Measurements from ENCODE around the gene CCNB3. TPM values are rescaled to one million over a fixed set of nuclear protein-coding genes. Genes with fewer than 3 reads are reported as not detected.

CCNB3 gene
- polyA plus RNA-seq, 1 donor from 2014 or later: 0.42 TPM

DNA sequence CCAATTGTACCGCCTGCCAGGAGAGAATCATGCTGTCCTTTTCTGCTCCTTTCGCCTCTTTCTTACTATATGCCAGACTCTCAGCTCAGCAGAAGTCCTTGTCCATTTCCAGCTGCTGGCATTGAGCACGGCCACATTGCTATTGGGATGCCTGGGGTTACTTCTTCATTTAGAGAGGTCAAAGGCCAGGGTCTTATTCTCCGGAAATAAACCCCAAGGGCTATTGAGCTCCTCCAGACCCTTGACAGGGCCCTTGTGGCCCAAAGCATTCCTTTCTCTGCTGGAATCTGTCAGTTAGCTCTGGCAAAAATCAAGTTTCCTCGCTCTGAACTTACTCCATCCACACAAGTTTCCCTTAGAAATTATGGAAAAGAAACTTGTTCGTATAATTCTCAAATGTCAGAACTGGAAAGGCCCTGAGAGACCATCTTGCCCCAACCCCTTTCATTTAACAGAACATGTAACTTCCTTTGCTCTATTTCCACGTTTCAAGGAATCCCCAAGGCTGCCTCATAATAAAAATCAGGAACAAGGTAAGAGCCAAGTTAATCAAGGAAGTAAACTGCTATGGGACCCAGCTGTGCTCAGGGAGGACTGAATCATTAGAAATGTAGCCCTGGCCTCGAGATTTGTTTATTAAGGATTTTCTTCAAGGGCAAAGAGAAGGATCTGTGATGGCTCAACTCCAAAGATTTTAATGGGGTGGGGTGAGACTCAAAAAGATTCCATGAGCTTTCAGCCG, 15.5 kb upstream of the CCNB3 start:
- no peaks in the 10 kb centered on the region for H3K9me2 ChIP-seq (ENCODE audit: insufficient read depth, low read length)
- H3K4me2 ChIP-seq (ENCODE audit: low read length): no peak overlapping the region
- no peak overlapping the region for H3K9ac ChIP-seq (ENCODE audit: low read length)
- H3K4me3 ChIP-seq (ENCODE audit: low read length): no peak overlapping the region
- no peaks in the 10 kb centered on the region for H3K79me2 ChIP-seq (replicated peaks; ENCODE audit: insufficient read depth, low read length)
- no peaks in the 10 kb centered on the region for H4K20me1 ChIP-seq (ENCODE audit: insufficient read depth)
- H3F3A ChIP-seq (ENCODE audit: insufficient read depth, low read length, poor library complexity, severe bottlenecking): no peaks in the 10 kb centered on the region
- no peaks in the 10 kb centered on the region for H3K36me3 ChIP-seq (ENCODE audit: insufficient read depth, low read length)
- TF ChIP-seq EZH2 (IDR thresholded peaks at IDR 0.05; ENCODE audit: borderline replicate concordance, insufficient read depth, low read length, poor library complexity, severe bottlenecking): no peak
- no peak for TF ChIP-seq MXI1 (conservative IDR thresholded peaks at IDR 0.05; ENCODE audit: poor library complexity, severe bottlenecking)
- no peak for TF ChIP-seq POLR2AphosphoS5 (IDR thresholded peaks at IDR 0.05)
- TF ChIP-seq, protein P1, sequence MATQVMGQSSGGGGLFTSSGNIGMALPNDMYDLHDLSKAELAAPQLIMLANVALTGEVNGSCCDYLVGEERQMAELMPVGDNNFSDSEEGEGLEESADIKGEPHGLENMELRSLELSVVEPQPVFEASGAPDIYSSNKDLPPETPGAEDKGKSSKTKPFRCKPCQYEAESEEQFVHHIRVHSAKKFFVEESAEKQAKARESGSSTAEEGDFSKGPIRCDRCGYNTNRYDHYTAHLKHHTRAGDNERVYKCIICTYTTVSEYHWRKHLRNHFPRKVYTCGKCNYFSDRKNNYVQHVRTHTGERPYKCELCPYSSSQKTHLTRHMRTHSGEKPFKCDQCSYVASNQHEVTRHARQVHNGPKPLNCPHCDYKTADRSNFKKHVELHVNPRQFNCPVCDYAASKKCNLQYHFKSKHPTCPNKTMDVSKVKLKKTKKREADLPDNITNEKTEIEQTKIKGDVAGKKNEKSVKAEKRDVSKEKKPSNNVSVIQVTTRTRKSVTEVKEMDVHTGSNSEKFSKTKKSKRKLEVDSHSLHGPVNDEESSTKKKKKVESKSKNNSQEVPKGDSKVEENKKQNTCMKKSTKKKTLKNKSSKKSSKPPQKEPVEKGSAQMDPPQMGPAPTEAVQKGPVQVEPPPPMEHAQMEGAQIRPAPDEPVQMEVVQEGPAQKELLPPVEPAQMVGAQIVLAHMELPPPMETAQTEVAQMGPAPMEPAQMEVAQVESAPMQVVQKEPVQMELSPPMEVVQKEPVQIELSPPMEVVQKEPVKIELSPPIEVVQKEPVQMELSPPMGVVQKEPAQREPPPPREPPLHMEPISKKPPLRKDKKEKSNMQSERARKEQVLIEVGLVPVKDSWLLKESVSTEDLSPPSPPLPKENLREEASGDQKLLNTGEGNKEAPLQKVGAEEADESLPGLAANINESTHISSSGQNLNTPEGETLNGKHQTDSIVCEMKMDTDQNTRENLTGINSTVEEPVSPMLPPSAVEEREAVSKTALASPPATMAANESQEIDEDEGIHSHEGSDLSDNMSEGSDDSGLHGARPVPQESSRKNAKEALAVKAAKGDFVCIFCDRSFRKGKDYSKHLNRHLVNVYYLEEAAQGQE (IDR thresholded peaks at IDR 0.05; ENCODE audit: borderline replicate concordance): no peak
- TF ChIP-seq SMC3 (conservative IDR thresholded peaks at IDR 0.05; ENCODE audit: poor library complexity): no peak
- TF ChIP-seq, protein P2, sequence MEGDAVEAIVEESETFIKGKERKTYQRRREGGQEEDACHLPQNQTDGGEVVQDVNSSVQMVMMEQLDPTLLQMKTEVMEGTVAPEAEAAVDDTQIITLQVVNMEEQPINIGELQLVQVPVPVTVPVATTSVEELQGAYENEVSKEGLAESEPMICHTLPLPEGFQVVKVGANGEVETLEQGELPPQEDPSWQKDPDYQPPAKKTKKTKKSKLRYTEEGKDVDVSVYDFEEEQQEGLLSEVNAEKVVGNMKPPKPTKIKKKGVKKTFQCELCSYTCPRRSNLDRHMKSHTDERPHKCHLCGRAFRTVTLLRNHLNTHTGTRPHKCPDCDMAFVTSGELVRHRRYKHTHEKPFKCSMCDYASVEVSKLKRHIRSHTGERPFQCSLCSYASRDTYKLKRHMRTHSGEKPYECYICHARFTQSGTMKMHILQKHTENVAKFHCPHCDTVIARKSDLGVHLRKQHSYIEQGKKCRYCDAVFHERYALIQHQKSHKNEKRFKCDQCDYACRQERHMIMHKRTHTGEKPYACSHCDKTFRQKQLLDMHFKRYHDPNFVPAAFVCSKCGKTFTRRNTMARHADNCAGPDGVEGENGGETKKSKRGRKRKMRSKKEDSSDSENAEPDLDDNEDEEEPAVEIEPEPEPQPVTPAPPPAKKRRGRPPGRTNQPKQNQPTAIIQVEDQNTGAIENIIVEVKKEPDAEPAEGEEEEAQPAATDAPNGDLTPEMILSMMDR (IDR thresholded peaks at IDR 0.05; ENCODE audit: poor library complexity, severe bottlenecking): no peak
- no peak for TF ChIP-seq RAD21 (conservative IDR thresholded peaks at IDR 0.05)
- no peak for TF ChIP-seq EP300 (conservative IDR thresholded peaks at IDR 0.05; ENCODE audit: poor library complexity, severe bottlenecking)
- no peak for TF ChIP-seq TAF1 (IDR thresholded peaks at IDR 0.05; ENCODE audit: low read depth)
- H2AFZ ChIP-seq (ENCODE audit: low read depth, low read length): no peak overlapping the region
- H3K27ac ChIP-seq (ENCODE audit: low read length): no peak overlapping the region
- no peaks in the 10 kb centered on the region for H3K9me3 ChIP-seq (ENCODE audit: low read length)
- H3K27me3 ChIP-seq (ENCODE audit: insufficient read depth, low read depth, low read length): no peaks in the 10 kb centered on the region

DNA sequence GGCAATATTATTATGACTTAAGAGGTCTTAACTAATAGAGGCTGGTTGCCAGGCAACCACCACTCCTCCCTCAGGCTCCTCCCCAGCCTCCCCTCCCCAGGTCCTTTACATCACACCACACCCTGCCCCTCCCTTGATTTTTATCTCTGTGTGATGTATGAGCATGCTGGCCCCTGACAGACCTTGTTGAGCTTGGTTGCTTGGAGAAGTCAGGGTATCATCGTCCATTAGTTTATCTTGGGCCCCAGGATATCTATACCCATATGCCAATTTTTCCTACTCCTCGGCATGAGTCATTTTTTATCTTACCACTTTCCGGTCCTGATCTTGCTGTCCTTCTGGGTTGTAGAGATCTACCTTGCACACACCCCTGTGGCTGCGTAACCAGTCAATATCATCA, 6.2 kb upstream of the CCNB3 start:
- Histone ChIP-seq H3K4me3 (ENCODE audit: low read length) (no peak overlapping the region), H3K9me2 (ENCODE audit: insufficient read depth, low read length) (no peaks in the 10 kb centered on the region), H3K79me2 (replicated peaks; ENCODE audit: insufficient read depth, low read length) (no peaks in the 10 kb centered on the region), H3F3A (ENCODE audit: insufficient read depth, low read length, poor library complexity, severe bottlenecking) (no peaks in the 10 kb centered on the region), H3K36me3 (ENCODE audit: insufficient read depth, low read length) (no peaks in the 10 kb centered on the region), H3K27me3 (ENCODE audit: insufficient read depth, low read depth, low read length) (no peaks in the 10 kb centered on the region), H3K9ac (ENCODE audit: low read length) (no peak overlapping the region), H4K20me1 (ENCODE audit: insufficient read depth) (no peaks in the 10 kb centered on the region), H2AFZ (ENCODE audit: low read depth, low read length) (no peak overlapping the region), H3K9me3 (ENCODE audit: low read length) (no peaks in the 10 kb centered on the region), H3K27ac (ENCODE audit: low read length) (no peak overlapping the region), H3K4me2 (ENCODE audit: low read length) (no peak overlapping the region)
- TF ChIP-seq POLR2AphosphoS5 (IDR thresholded peaks at IDR 0.05): no peak
- TF ChIP-seq, protein P2 (IDR thresholded peaks at IDR 0.05; ENCODE audit: poor library complexity, severe bottlenecking): no peak
- TF ChIP-seq EP300 (conservative IDR thresholded peaks at IDR 0.05; ENCODE audit: poor library complexity, severe bottlenecking): no peak
- no peak for TF ChIP-seq TAF1 (IDR thresholded peaks at IDR 0.05; ENCODE audit: low read depth)
- no peak for TF ChIP-seq MXI1 (conservative IDR thresholded peaks at IDR 0.05; ENCODE audit: poor library complexity, severe bottlenecking)
- TF ChIP-seq RAD21 (conservative IDR thresholded peaks at IDR 0.05): no peak
- TF ChIP-seq EZH2 (IDR thresholded peaks at IDR 0.05; ENCODE audit: borderline replicate concordance, insufficient read depth, low read length, poor library complexity, severe bottlenecking): no peak
- no peak for TF ChIP-seq SMC3 (conservative IDR thresholded peaks at IDR 0.05; ENCODE audit: poor library complexity)
- TF ChIP-seq, protein P1 (IDR thresholded peaks at IDR 0.05; ENCODE audit: borderline replicate concordance): no peak
